ENCODE data around the gene DNAJA4.
A peak's percentile ranks its signal among the peaks of the same experiment; 100 is the strongest.

DNAJA4 gene

GRCh38 chr15:78321041-78321570, 56.7 kb downstream of the DNAJA4 start:
- Mint-ChIP-seq H3K9me3 (no peaks in the 10 kb centered on the region), H3K27me3 (ENCODE audit: low read depth) (peaks cover 36% of the 10 kb centered on the region), H3K4me3 (no peak overlapping the region), H3K4me1 (peaks cover 65% of the 10 kb centered on the region), H3K36me3 (ENCODE audit: low read depth) (no peaks in the 10 kb centered on the region), H3K27ac (peak overlapping the region; percentile 17 to 88 (median 55))
- TF ChIP-seq, protein P1, sequence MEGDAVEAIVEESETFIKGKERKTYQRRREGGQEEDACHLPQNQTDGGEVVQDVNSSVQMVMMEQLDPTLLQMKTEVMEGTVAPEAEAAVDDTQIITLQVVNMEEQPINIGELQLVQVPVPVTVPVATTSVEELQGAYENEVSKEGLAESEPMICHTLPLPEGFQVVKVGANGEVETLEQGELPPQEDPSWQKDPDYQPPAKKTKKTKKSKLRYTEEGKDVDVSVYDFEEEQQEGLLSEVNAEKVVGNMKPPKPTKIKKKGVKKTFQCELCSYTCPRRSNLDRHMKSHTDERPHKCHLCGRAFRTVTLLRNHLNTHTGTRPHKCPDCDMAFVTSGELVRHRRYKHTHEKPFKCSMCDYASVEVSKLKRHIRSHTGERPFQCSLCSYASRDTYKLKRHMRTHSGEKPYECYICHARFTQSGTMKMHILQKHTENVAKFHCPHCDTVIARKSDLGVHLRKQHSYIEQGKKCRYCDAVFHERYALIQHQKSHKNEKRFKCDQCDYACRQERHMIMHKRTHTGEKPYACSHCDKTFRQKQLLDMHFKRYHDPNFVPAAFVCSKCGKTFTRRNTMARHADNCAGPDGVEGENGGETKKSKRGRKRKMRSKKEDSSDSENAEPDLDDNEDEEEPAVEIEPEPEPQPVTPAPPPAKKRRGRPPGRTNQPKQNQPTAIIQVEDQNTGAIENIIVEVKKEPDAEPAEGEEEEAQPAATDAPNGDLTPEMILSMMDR (IDR thresholded peaks at IDR 0.05; ENCODE audit: unreplicated experiment in 3 of 3) = no peak

- Mint-ChIP-seq H3K4me3 (no peak overlapping the region), H3K36me3 (ENCODE audit: low read depth) (no peaks in the 10 kb centered on the region), H3K27ac (peak overlapping the region; percentile 55 to 88 (median 70)), H3K4me1 (peaks cover 58% of the 10 kb centered on the region), H3K9me3 (no peaks in the 10 kb centered on the region), H3K27me3 (ENCODE audit: low read depth) (peaks cover 30% of the 10 kb centered on the region)
- TF ChIP-seq, protein P1 (IDR thresholded peaks at IDR 0.05; ENCODE audit: unreplicated experiment in 3 of 3) = no peak
Measured at GRCh38 chr15:78321786-78322185, 57.4 kb downstream of the DNAJA4 start.

DNA sequence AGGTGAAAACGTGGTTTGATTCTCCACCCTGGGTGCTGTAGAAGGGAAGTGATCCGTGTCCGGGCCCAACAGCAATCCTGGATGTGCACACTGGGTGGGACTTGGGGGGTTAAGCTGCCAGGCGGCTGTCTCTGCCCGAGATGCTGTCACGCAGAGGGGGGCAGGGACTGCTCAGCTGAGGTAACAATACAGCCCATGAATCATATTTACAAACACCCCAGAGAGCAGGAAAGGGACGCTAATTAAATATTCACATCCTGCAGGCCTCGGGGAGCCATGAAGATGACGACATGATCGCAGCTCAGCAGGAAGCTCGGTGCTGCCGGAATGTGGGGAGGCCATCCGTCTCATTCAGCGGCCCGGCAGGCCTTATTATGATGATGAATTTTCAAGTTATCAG, 57.9 kb downstream of the DNAJA4 start:
- Mint-ChIP-seq H3K4me1 (peaks cover 56% of the 10 kb centered on the region), H3K27ac (peak overlapping the region; percentile 55 to 88 (median 70)), H3K9me3 (no peaks in the 10 kb centered on the region)

DNA sequence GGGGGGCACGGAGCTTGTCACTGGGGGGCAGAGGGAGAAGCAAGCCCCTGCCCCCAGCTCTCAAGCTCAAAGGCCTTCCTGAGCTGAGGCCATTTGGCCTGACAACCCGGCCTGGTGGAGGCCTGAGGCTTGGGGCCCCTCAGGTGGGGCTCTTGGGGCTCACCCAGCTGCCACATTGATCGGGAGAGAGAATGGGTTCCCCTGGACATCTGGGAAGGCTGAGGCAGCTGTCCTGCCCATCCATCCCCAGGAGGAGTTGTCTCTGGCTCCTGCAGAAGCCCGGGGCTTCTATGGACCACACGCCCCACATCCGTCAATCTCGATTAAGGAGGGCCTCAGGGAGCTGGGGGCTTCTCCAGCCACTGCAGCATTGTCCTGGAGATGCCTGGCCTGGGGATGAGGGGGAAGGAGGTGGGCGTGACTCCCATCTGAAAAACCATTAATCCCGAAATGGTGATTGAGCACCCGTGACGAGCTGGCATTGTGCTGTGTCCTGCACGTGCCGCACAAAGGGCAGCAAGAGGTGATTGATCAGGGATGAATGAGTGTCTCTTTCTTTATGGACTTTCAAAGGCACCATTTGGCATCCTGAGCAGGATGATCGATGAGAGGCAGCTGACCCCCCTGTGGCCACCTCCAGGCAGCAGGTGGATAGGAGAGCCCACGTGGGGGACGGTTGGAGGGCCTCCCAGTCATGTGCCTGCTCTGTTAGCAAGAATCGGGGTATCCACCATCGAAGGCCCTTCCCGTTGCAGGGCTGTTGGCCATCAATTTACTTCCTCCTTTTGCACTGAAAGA, 58.6 kb downstream of the DNAJA4 start:
- no peaks in the 10 kb centered on the region for H3K9me3 Mint-ChIP-seq
- H3K27ac Mint-ChIP-seq = peak overlapping the region; percentile 55 to 88 (median 70)
- H3K27me3 Mint-ChIP-seq (ENCODE audit: low read depth) = peaks cover 28% of the 10 kb centered on the region
- no peaks in the 10 kb centered on the region for H3K36me3 Mint-ChIP-seq (ENCODE audit: low read depth)
- TF ChIP-seq, protein P1 (IDR thresholded peaks at IDR 0.05; ENCODE audit: unreplicated experiment in 3 of 3) = no peak
- no peak overlapping the region for H3K4me3 Mint-ChIP-seq
- H3K4me1 Mint-ChIP-seq = peaks cover 50% of the 10 kb centered on the region

More for the DNA sequence above, 57.9 kb downstream of the DNAJA4 start:
- Mint-ChIP-seq H3K4me3 (no peak overlapping the region), H3K36me3 (ENCODE audit: low read depth) (no peaks in the 10 kb centered on the region), H3K27me3 (ENCODE audit: low read depth) (peaks cover 30% of the 10 kb centered on the region)
- TF ChIP-seq, protein P1 (IDR thresholded peaks at IDR 0.05; ENCODE audit: unreplicated experiment in 3 of 3) = no peak

GRCh38 chr15:78323693-78324092, 59.3 kb downstream of the DNAJA4 start:
- TF ChIP-seq, protein P1 (IDR thresholded peaks at IDR 0.05; ENCODE audit: unreplicated experiment in 3 of 3) = no peak
- Mint-ChIP-seq H3K9me3 (no peaks in the 10 kb centered on the region), H3K36me3 (ENCODE audit: low read depth) (no peaks in the 10 kb centered on the region), H3K27me3 (ENCODE audit: low read depth) (peaks cover 27% of the 10 kb centered on the region), H3K27ac (peak overlapping the region; percentile 48 to 76 (median 62)), H3K4me3 (no peak overlapping the region), H3K4me1 (peaks cover 50% of the 10 kb centered on the region)

All from nephron (organoid).